ENCODE data around the gene MTF2. TPM values are rescaled to one million over a fixed set of nuclear protein-coding genes. Genes with fewer than 3 reads are reported as not detected.
A peak's percentile ranks its signal among the peaks of the same experiment; 100 is the strongest.

MTF2 gene
- total and polyA plus RNA-seq, 10 donors, result 16.4 to 50.5 (median 39.5) TPM

- 0 to 1% (median 1%) methylated on average over 5 of the region's 5 CpGs for WGBS, 5 donors
- Histone ChIP-seq H3K36me3 (peaks cover 0 to 24% (median 0%) of the 10 kb centered on the region in 6 donors), H3K27me3 (replicated peaks in 1 of 7) (no peaks in the 10 kb centered on the region), H3K4me1 (peaks cover 33 to 64% (median 47%) of the 10 kb centered on the region in 6 donors), H3K4me3 (peak overlapping the region; percentile 64 to 92 (median 76)), H3K27ac (peak overlapping the region; percentile 75 to 94 (median 92)), H3K9me3 (peaks cover 0 to 11% (median 7%) of the 10 kb centered on the region in 8 donors)
- intact Hi-C loops (cut with DNase I; ENCODE audit: low total_unique reads), result loop anchor here (10.0 kb wide), 1 partner anchor 94 kb away; no protein-coding TSS in a partner anchor
- DNase-seq, result no peak
- TF ChIP-seq POLR2A (IDR thresholded peaks at IDR 0.05), result no peak
- TF ChIP-seq POLR2AphosphoS5 (IDR thresholded peaks at IDR 0.05), result no peak
- TF ChIP-seq CTCF (IDR thresholded peaks at IDR 0.05 in 8 of 11, conservative IDR thresholded peaks at IDR 0.05 in 3 of 11), result peak in 9 of 11 experiments; percentile 25 to 67 (median 45)
Measured at GRCh38 chr1:93080179-93080823, 1.2 kb downstream of the MTF2 start.

DNA sequence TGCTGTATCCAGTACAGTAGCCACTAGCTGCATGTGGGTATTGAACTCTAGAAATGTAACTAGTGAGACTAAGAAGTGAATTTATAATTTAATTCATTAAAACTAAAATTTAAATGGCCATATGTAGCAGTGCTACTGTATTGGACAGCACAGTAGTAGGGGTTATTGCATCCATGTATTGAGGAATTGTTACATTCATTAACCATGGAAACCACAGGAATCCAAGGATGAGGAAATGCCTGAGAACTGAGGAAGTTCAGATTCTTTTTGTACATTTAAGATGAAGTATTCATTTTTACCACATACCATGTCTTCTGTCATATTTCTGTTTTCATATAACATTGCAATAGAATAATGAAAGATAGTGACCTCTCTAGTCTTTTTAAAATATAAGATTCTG is 2.6 kb downstream of the MTF2 start:
- Histone ChIP-seq H3K27me3 (replicated peaks in 1 of 7) (no peaks in the 10 kb centered on the region), H3K27ac (peak overlapping the region in 7 of 8 donors; percentile 40 to 94 (median 92)), H3K36me3 (peaks cover 0 to 37% (median 10%) of the 10 kb centered on the region in 6 donors), H3K4me1 (peaks cover 36 to 77% (median 51%) of the 10 kb centered on the region in 6 donors), H3K9me3 (peaks cover 0 to 11% (median 7%) of the 10 kb centered on the region in 8 donors), H3K4me3 (peak overlapping the region in 6 of 8 donors; percentile 8 to 92 (median 67))
- DNase-seq, result no peak
- TF ChIP-seq POLR2A (IDR thresholded peaks at IDR 0.05), result no peak
- no peak for TF ChIP-seq CTCF (IDR thresholded peaks at IDR 0.05 in 8 of 11, conservative IDR thresholded peaks at IDR 0.05 in 3 of 11)
- TF ChIP-seq POLR2AphosphoS5 (IDR thresholded peaks at IDR 0.05), result no peak
- intact Hi-C loops (cut with DNase I; ENCODE audit: low total_unique reads), result loop anchor here (10.0 kb wide), 1 partner anchor 93 kb away; no protein-coding TSS in a partner anchor

DNA sequence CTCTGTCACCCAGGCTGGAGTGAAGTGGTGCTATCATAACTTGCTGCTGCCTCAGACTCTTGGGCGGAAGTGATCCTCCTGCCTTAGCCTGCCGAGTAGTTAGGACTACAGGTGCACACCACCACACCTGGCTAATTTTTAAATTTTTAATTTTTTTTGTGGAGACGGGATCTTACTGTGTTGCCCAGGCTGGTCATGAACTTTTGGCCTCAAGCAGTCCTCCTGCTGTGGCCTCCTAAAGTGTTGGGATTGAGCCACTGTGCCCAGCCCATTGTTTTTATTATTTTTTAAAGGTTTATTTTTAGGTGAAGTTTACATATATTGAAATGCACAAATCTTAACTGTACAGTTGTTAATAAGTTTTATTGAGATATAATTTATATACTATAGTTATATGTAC is 3.2 kb downstream of the MTF2 start:
- H3K4me1 ChIP-seq, result peaks cover 36 to 83% (median 51%) of the 10 kb centered on the region in 6 donors
- peaks cover 0 to 40% (median 10%) of the 10 kb centered on the region in 6 donors for H3K36me3 ChIP-seq
- intact Hi-C loops (cut with DNase I; ENCODE audit: low total_unique reads), result loop anchor here (10.0 kb wide), 1 partner anchor 92 kb away; no protein-coding TSS in a partner anchor
- H3K27me3 ChIP-seq (replicated peaks in 1 of 7), result no peaks in the 10 kb centered on the region
- 64 to 83% (median 72%) methylated on average over 3 of the region's 3 CpGs for WGBS, 5 donors
- no peak for DNase-seq
- TF ChIP-seq CTCF (IDR thresholded peaks at IDR 0.05 in 8 of 11, conservative IDR thresholded peaks at IDR 0.05 in 3 of 11) (no peak), POLR2A (IDR thresholded peaks at IDR 0.05) (no peak), POLR2AphosphoS5 (IDR thresholded peaks at IDR 0.05) (no peak)
- no peak overlapping the region for H3K4me3 ChIP-seq
- H3K27ac ChIP-seq, result peak overlapping the region in 4 of 8 donors; percentile 88 to 93 (median 92)
- H3K9me3 ChIP-seq, result peaks cover 0 to 11% (median 7%) of the 10 kb centered on the region in 8 donors

GRCh38 chr1:93083979-93084378 is 4.9 kb downstream of the MTF2 start:
- no peak for DNase-seq
- Histone ChIP-seq H3K27ac (no peak overlapping the region), H3K27me3 (replicated peaks in 1 of 7) (no peaks in the 10 kb centered on the region), H3K9me3 (peaks cover 0 to 11% (median 7%) of the 10 kb centered on the region in 8 donors), H3K4me3 (no peak overlapping the region), H3K36me3 (peaks cover 0 to 46% (median 10%) of the 10 kb centered on the region in 6 donors), H3K4me1 (peaks cover 36 to 90% (median 49%) of the 10 kb centered on the region in 6 donors)
- WGBS, 5 donors, result 91 to 99% (median 94%) methylated on average over 2 of the region's 2 CpGs
- intact Hi-C loops (cut with DNase I; ENCODE audit: low total_unique reads), result loop anchor here (10.0 kb wide), 1 partner anchor 91 kb away; no protein-coding TSS in a partner anchor
- no peak for TF ChIP-seq POLR2A (IDR thresholded peaks at IDR 0.05)
- no peak for TF ChIP-seq CTCF (IDR thresholded peaks at IDR 0.05 in 8 of 11, conservative IDR thresholded peaks at IDR 0.05 in 3 of 11)
- TF ChIP-seq POLR2AphosphoS5 (IDR thresholded peaks at IDR 0.05), result no peak
